Mesendoderm (in vitro differentiated cells): ENCODE results near the gene TNFAIP3.

ENCODE experiments used
- DNase-seq: peaks from one replicate; pipeline ENCODE4 v3.0.0; 2013
- H2AK5ac ChIP-seq: 2 replicates; pipeline ENCODE4 v1.6.1; 2013; ENCODE audit warnings: low read length, inconsistent platforms
- H2BK120ac ChIP-seq: 2 replicates; pipeline ENCODE4 v1.6.1; 2013; ENCODE audit warnings: low read depth, mild to moderate bottlenecking, low read length, moderate library complexity, mixed read lengths
- H2BK15ac ChIP-seq: replicated peaks from 2 replicates; pipeline ENCODE4 v1.6.1; 2013; ENCODE audit warnings: low read depth, mild to moderate bottlenecking, moderate library complexity
- H2BK5ac ChIP-seq: 2 replicates; pipeline ENCODE4 v1.6.1; 2013; ENCODE audit warnings: low read length, inconsistent platforms
- H3K18ac ChIP-seq: 2 replicates; pipeline ENCODE4 v1.6.1; 2013; ENCODE audit warnings: mild to moderate bottlenecking, low read length, mixed read lengths
- H3K23ac ChIP-seq: one replicate; pipeline ENCODE4 v1.6.1; 2013; ENCODE audit warnings: low read length
- H3K27ac ChIP-seq: 2 replicates; pipeline ENCODE4 v1.5.1; 2013; ENCODE audit warnings: low read depth, mild to moderate bottlenecking, inconsistent platforms, low read length, moderate library complexity
- H3K27me3 ChIP-seq: 2 replicates; pipeline ENCODE4 v1.6.1; 2013; ENCODE audit warnings: low read length, control low read depth, mild to moderate bottlenecking, inconsistent platforms; ENCODE audit not compliant: insufficient read depth, poor library complexity
- H3K36me3 ChIP-seq: 2 replicates; pipeline ENCODE4 v1.6.1; 2013; ENCODE audit warnings: low read length, inconsistent platforms; ENCODE audit not compliant: control insufficient read depth, insufficient read depth
- H3K4ac ChIP-seq: one replicate; pipeline ENCODE4 v1.6.1; 2013; ENCODE audit warnings: low read depth, mild to moderate bottlenecking, low read length, moderate library complexity
- H3K4me1 ChIP-seq: 2 replicates; pipeline ENCODE4 v1.6.1; 2013; ENCODE audit warnings: low read depth, low read length, inconsistent platforms; ENCODE audit not compliant: control insufficient read depth
- H3K4me2 ChIP-seq: 2 replicates; pipeline ENCODE4 v1.6.1; 2013; ENCODE audit warnings: low read length
- H3K4me3 ChIP-seq: 2 replicates; pipeline ENCODE4 v1.5.1; 2013; ENCODE audit warnings: mild to moderate bottlenecking, low read length
- H3K56ac ChIP-seq: one replicate; pipeline ENCODE4 v1.6.1; 2013; ENCODE audit warnings: low read length
- H3K79me1 ChIP-seq: 2 replicates; pipeline ENCODE4 v1.6.1; 2013; ENCODE audit warnings: low read length, inconsistent platforms
- H3K79me2 ChIP-seq: 2 replicates; pipeline ENCODE4 v1.6.1; 2013; ENCODE audit warnings: mild to moderate bottlenecking, low read length; ENCODE audit not compliant: control insufficient read depth, insufficient read depth
- H3K9ac ChIP-seq: 2 replicates; pipeline ENCODE4 v1.6.1; 2013; ENCODE audit warnings: low read length, inconsistent platforms
- H4K5ac ChIP-seq: one replicate; pipeline ENCODE4 v1.6.1; 2013; ENCODE audit warnings: low read length
- H4K8ac ChIP-seq: one replicate; pipeline ENCODE4 v1.6.1; 2013; ENCODE audit warnings: low read depth, mild to moderate bottlenecking, control low read depth, low read length, moderate library complexity
- WGBS: extraction: QIAGEN DNeasy Blood & Tissue Kit; methylation state at CpG from one replicate; pipeline ENCODE4 v1.1.7; 2013; ENCODE audit warnings: low lambda C conversion rate, missing lambda C conversion rate; ENCODE audit not compliant: insufficient coverage; ENCODE audit errors: extremely low coverage; 5-methylcytosine and 5-hydroxymethylcytosine counted together

Gene TNFAIP3

GRCh38 chr6:137871831-137872454 lies 4.9 kb downstream of the TNFAIP3 start:
- H3K4me1 ChIP-seq, result no peaks in the 10 kb centered on the region
- DNase-seq, result no peak
- no CpG with 5 or more reads among the region's 1 CpG for WGBS

GRCh38 chr6:137872581-137873115 lies 5.6 kb downstream of the TNFAIP3 start:
- no CpG with 5 or more reads among the region's 2 CpGs for WGBS
- H4K5ac ChIP-seq, result no peak overlapping the region
- no peak overlapping the region for H3K18ac ChIP-seq
- no peak overlapping the region for H3K27ac ChIP-seq
- H3K4ac ChIP-seq, result no peak overlapping the region
- H3K36me3 ChIP-seq, result no peaks in the 10 kb centered on the region
- H2BK5ac ChIP-seq, result no peak overlapping the region
- no peak overlapping the region for H4K8ac ChIP-seq
- H3K4me2 ChIP-seq, result no peak overlapping the region
- H3K27me3 ChIP-seq, result peaks cover 2% of the 10 kb centered on the region
- H2BK15ac ChIP-seq, result no peak overlapping the region
- no peaks in the 10 kb centered on the region for H3K4me1 ChIP-seq
- no peaks in the 10 kb centered on the region for H3K79me2 ChIP-seq
- DNase-seq, result no peak
- H2AK5ac ChIP-seq, result no peak overlapping the region
- H3K56ac ChIP-seq, result no peak overlapping the region
- H3K4me3 ChIP-seq, result no peak overlapping the region
- H3K9ac ChIP-seq, result no peak overlapping the region
- no peak overlapping the region for H2BK120ac ChIP-seq
- H3K79me1 ChIP-seq, result no peaks in the 10 kb centered on the region
- no peak overlapping the region for H3K23ac ChIP-seq

More at GRCh38 chr6:137871831-137872454, 4.9 kb downstream of the TNFAIP3 start:
- Histone ChIP-seq H3K23ac (no peak overlapping the region), H3K4ac (no peak overlapping the region), H3K9ac (no peak overlapping the region), H4K8ac (no peak overlapping the region), H2BK5ac (no peak overlapping the region), H3K27ac (no peak overlapping the region), H3K4me2 (no peak overlapping the region), H2BK120ac (no peak overlapping the region), H2AK5ac (no peak overlapping the region), H4K5ac (no peak overlapping the region), H3K56ac (no peak overlapping the region), H3K36me3 (no peaks in the 10 kb centered on the region), H3K27me3 (peaks cover 2% of the 10 kb centered on the region), H3K4me3 (no peak overlapping the region), H3K79me2 (no peaks in the 10 kb centered on the region), H3K79me1 (no peaks in the 10 kb centered on the region), H3K18ac (no peak overlapping the region), H2BK15ac (no peak overlapping the region)

GRCh38 chr6:137873273-137873762 lies 6.3 kb downstream of the TNFAIP3 start:
- DNase-seq, result no peak
- no peaks in the 10 kb centered on the region for H3K79me2 ChIP-seq

GRCh38 chr6:137874204-137875057 lies 7.4 kb downstream of the TNFAIP3 start:
- Histone ChIP-seq H3K36me3 (no peaks in the 10 kb centered on the region), H3K4me3 (no peak overlapping the region), H3K4me1 (no peaks in the 10 kb centered on the region), H2BK15ac (no peak overlapping the region), H3K4me2 (no peak overlapping the region), H3K27me3 (no peaks in the 10 kb centered on the region), H3K23ac (no peak overlapping the region), H3K79me2 (no peaks in the 10 kb centered on the region), H3K4ac (no peak overlapping the region), H4K5ac (no peak overlapping the region), H2BK5ac (no peak overlapping the region), H2BK120ac (no peak overlapping the region), H3K27ac (no peak overlapping the region), H3K9ac (no peak overlapping the region), H3K79me1 (no peaks in the 10 kb centered on the region), H2AK5ac (no peak overlapping the region), H4K8ac (no peak overlapping the region), H3K18ac (no peak overlapping the region), H3K56ac (no peak overlapping the region)
- no CpG with 5 or more reads among the region's 11 CpGs for WGBS
- no peak for DNase-seq

More at GRCh38 chr6:137873273-137873762, 6.3 kb downstream of the TNFAIP3 start:
- H3K23ac ChIP-seq, result no peak overlapping the region
- no CpG with 5 or more reads among the region's 7 CpGs for WGBS
- H3K18ac ChIP-seq, result no peak overlapping the region
- H3K4me3 ChIP-seq, result no peak overlapping the region
- no peaks in the 10 kb centered on the region for H3K27me3 ChIP-seq
- no peaks in the 10 kb centered on the region for H3K36me3 ChIP-seq
- no peak overlapping the region for H3K9ac ChIP-seq
- no peak overlapping the region for H3K27ac ChIP-seq
- no peak overlapping the region for H2BK15ac ChIP-seq
- H4K8ac ChIP-seq, result no peak overlapping the region
- H3K56ac ChIP-seq, result no peak overlapping the region
- no peaks in the 10 kb centered on the region for H3K79me1 ChIP-seq
- H2BK5ac ChIP-seq, result no peak overlapping the region
- no peaks in the 10 kb centered on the region for H3K4me1 ChIP-seq
- no peak overlapping the region for H3K4ac ChIP-seq
- H4K5ac ChIP-seq, result no peak overlapping the region
- H2AK5ac ChIP-seq, result no peak overlapping the region
- H2BK120ac ChIP-seq, result no peak overlapping the region
- H3K4me2 ChIP-seq, result no peak overlapping the region

GRCh38 chr6:137875058-137875520 lies 8.0 kb downstream of the TNFAIP3 start:
- Histone ChIP-seq H3K36me3 (no peaks in the 10 kb centered on the region), H3K4me2 (no peak overlapping the region), H3K4me1 (no peaks in the 10 kb centered on the region), H2BK15ac (no peak overlapping the region), H3K9ac (no peak overlapping the region), H3K18ac (no peak overlapping the region), H3K4me3 (no peak overlapping the region), H3K23ac (no peak overlapping the region), H3K27me3 (no peaks in the 10 kb centered on the region), H4K8ac (no peak overlapping the region), H3K56ac (no peak overlapping the region), H2AK5ac (no peak overlapping the region), H3K79me1 (no peaks in the 10 kb centered on the region), H3K4ac (no peak overlapping the region), H3K79me2 (no peaks in the 10 kb centered on the region), H3K27ac (no peak overlapping the region), H4K5ac (no peak overlapping the region), H2BK120ac (no peak overlapping the region), H2BK5ac (no peak overlapping the region)
- no peak for DNase-seq
- no CpG with 5 or more reads among the region's 6 CpGs for WGBS
